ENCODE results near the gene LINGO1.

Gene LINGO1

DNA sequence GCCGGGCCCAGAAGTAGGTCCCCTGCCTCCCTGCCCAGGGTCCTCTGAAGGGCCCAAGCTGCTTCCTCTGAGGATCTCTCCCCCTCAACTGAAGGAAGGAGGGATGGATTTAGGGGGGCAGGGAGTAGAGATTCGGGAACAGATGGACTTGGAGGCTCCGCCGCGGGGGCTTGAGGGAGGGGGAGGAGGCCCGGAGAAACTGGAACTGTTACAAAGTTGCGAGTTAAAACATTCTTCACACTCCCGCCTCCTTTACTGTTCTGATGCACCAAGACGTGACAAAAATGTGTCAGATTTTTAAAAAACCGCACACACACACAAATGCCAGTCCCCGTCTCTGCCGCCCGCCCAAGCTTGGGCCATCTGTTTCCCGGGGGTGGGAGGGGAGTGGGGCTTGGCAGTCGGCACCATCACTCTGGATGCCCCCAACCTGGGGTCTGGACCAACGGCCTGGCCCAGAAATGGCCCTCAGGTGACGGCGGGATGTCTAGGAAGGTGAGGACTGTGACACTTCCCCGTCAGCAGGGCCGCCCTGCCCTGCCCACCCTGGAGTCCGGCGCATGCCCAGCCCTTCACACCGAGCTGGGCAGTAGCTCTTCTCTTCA is 25.0 kb upstream of the LINGO1 start:
- Histone ChIP-seq H3K4me1 (ENCODE audit: control insufficient read depth in 5 of 5, insufficient read depth in 5 of 5, low read length in 5 of 5) (peaks cover 0 to 5% (median 0%) of the 10 kb centered on the region in 5 donors), H3K27ac (ENCODE audit: low read depth, low read length) (no peak overlapping the region), H3K9ac (ENCODE audit: low read length in 5 of 5) (no peak overlapping the region), H3K9me3 (ENCODE audit: control insufficient read depth in 5 of 5, low read length in 5 of 5) (peaks cover 5 to 13% (median 10%) of the 10 kb centered on the region in 5 donors), H3K27me3 (ENCODE audit: control insufficient read depth in 5 of 5, insufficient read depth in 4 of 5, low read length in 5 of 5) (peaks cover 7 to 36% (median 22%) of the 10 kb centered on the region in 5 donors), H3K4me3 (ENCODE audit: low read depth in 1 of 5, low read length in 5 of 5) (no peak overlapping the region), H3K36me3 (ENCODE audit: control insufficient read depth in 5 of 5, insufficient read depth in 5 of 5, low read length in 5 of 5) (no peaks in the 10 kb centered on the region)

DNA sequence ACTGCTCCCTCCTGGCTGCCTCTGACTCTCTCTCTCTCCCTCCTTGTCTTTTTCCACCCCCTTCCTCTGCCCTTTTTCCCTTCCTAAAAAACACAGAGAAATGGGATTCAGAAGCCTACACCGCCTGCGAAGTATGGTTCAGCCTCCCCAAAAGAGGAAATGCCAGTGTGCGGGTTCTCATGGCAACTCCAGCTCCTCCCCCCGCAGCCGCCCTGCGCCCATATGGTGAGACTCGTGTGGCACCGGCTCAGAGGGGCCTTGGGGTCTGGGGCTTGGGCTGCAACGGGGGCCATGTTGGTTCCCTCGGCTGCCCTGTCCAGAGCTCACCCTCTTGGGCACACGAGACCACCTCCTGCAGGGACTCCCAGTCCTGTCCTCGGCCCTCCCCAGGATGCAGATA is 23.6 kb upstream of the LINGO1 start:
- no peak overlapping the region for H3K27ac ChIP-seq (ENCODE audit: low read depth, low read length)
- H3K4me1 ChIP-seq (ENCODE audit: control insufficient read depth in 5 of 5, insufficient read depth in 5 of 5, low read length in 5 of 5): peaks cover 0 to 5% (median 0%) of the 10 kb centered on the region in 5 donors
- peaks cover 7 to 30% (median 22%) of the 10 kb centered on the region in 5 donors for H3K27me3 ChIP-seq (ENCODE audit: control insufficient read depth in 5 of 5, insufficient read depth in 4 of 5, low read length in 5 of 5)
- peaks cover 5 to 13% (median 10%) of the 10 kb centered on the region in 5 donors for H3K9me3 ChIP-seq (ENCODE audit: control insufficient read depth in 5 of 5, low read length in 5 of 5)
- H3K4me3 ChIP-seq (ENCODE audit: low read depth in 1 of 5, low read length in 5 of 5): no peak overlapping the region
- no peak overlapping the region for H3K9ac ChIP-seq (ENCODE audit: low read length in 5 of 5)
- H3K36me3 ChIP-seq (ENCODE audit: control insufficient read depth in 5 of 5, insufficient read depth in 5 of 5, low read length in 5 of 5): no peaks in the 10 kb centered on the region

DNA sequence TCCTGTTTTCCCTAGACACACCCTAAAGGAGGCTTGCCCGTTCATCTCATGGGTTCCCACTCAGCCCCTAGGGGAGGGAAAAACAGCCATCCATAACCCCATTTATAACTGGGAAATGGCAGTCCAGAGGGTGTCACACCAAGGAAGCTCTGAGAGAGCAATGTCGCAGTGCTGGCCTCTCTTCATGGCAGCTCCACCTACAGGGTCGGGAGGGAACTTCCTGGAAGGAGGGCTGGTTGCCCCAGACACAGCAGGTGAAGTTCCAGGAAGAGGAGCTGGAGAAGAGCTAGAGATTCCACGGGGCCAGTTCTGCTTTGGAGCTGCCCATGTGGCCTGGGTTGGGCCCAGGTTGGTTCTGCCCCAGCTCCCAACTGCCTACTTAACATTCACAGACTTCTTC is 22.3 kb upstream of the LINGO1 start:
- peaks cover 5 to 13% (median 10%) of the 10 kb centered on the region in 5 donors for H3K9me3 ChIP-seq (ENCODE audit: control insufficient read depth in 5 of 5, low read length in 5 of 5)
- no peak overlapping the region for H3K27ac ChIP-seq (ENCODE audit: low read depth, low read length)
- H3K4me3 ChIP-seq (ENCODE audit: low read depth in 1 of 5, low read length in 5 of 5): no peak overlapping the region
- peaks cover 0 to 3% (median 0%) of the 10 kb centered on the region in 5 donors for H3K4me1 ChIP-seq (ENCODE audit: control insufficient read depth in 5 of 5, insufficient read depth in 5 of 5, low read length in 5 of 5)
- no peak overlapping the region for H3K9ac ChIP-seq (ENCODE audit: low read length in 5 of 5)
- H3K27me3 ChIP-seq (ENCODE audit: control insufficient read depth in 5 of 5, insufficient read depth in 4 of 5, low read length in 5 of 5): peaks cover 7 to 30% (median 14%) of the 10 kb centered on the region in 5 donors
- H3K36me3 ChIP-seq (ENCODE audit: control insufficient read depth in 5 of 5, insufficient read depth in 5 of 5, low read length in 5 of 5): no peaks in the 10 kb centered on the region

DNA sequence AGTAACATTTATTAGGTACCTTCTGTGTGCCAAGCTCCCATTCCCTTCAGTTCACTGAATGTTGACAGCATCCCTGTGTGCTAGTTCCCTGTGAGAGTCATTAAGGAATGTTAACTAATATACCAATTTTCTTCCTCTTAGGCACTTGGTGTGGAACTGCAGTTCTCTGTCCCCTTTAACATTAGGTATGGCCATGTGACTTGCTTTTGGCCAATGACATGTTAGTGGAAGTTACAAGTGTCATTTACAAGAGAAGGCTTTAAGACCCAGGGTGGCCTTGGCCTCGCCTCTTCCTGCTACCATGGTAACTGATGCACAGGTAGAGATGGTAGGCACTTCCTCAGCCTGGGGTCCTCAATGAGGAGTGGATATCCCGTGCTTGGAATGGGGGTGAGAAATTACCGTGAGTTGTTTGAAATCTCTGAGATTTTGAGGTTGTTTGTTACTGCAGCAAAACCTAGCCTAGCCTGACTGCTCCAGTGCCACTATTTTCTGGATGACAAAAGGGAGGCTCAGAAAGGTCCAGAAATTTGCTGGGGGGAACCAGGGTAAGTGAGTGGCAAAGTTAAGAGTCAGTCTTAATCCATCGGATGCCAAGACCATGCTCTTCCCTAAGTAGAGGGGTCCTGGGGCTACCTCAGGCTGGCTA is 21.2 kb upstream of the LINGO1 start:
- peaks cover 5 to 13% (median 10%) of the 10 kb centered on the region in 5 donors for H3K9me3 ChIP-seq (ENCODE audit: control insufficient read depth in 5 of 5, low read length in 5 of 5)
- no peak overlapping the region for H3K27ac ChIP-seq (ENCODE audit: low read depth, low read length)
- peaks cover 7 to 31% (median 17%) of the 10 kb centered on the region in 5 donors for H3K27me3 ChIP-seq (ENCODE audit: control insufficient read depth in 5 of 5, insufficient read depth in 4 of 5, low read length in 5 of 5)
- no peaks in the 10 kb centered on the region for H3K36me3 ChIP-seq (ENCODE audit: control insufficient read depth in 5 of 5, insufficient read depth in 5 of 5, low read length in 5 of 5)
- H3K4me3 ChIP-seq (ENCODE audit: low read depth in 1 of 5, low read length in 5 of 5): no peak overlapping the region
- H3K9ac ChIP-seq (ENCODE audit: low read length in 5 of 5): no peak overlapping the region
- H3K4me1 ChIP-seq (ENCODE audit: control insufficient read depth in 5 of 5, insufficient read depth in 5 of 5, low read length in 5 of 5): no peaks in the 10 kb centered on the region

DNA sequence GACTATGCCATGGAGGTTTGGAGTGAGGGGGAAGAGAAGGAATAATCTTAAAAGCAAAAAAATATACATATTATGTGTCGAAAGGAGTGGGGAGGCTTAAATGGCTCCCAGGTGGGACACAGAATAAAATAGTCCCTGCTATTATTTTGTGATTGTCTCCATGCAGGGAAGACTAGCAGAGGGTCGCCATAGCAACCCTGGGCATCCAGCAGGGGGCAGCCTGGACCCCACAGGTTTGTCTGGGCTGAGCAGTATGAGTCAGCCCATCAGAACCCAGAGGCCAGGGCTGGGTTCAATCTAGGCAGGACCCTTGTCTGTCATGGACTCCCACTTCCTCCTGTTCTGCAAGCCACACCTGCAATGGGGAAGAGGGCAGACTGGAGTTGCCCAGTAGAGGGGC is 17.6 kb upstream of the LINGO1 start:
- Histone ChIP-seq H3K9ac (ENCODE audit: low read length in 5 of 5) (no peak overlapping the region), H3K4me1 (ENCODE audit: control insufficient read depth in 5 of 5, insufficient read depth in 5 of 5, low read length in 5 of 5) (no peaks in the 10 kb centered on the region), H3K4me3 (ENCODE audit: low read depth in 1 of 5, low read length in 5 of 5) (no peak overlapping the region), H3K9me3 (ENCODE audit: control insufficient read depth in 5 of 5, low read length in 5 of 5) (peaks cover 5 to 13% (median 10%) of the 10 kb centered on the region in 5 donors), H3K27ac (ENCODE audit: low read depth, low read length) (no peak overlapping the region), H3K27me3 (ENCODE audit: control insufficient read depth in 5 of 5, insufficient read depth in 4 of 5, low read length in 5 of 5) (peaks cover 3 to 21% (median 11%) of the 10 kb centered on the region in 5 donors), H3K36me3 (ENCODE audit: control insufficient read depth in 5 of 5, insufficient read depth in 5 of 5, low read length in 5 of 5) (no peaks in the 10 kb centered on the region)

DNA sequence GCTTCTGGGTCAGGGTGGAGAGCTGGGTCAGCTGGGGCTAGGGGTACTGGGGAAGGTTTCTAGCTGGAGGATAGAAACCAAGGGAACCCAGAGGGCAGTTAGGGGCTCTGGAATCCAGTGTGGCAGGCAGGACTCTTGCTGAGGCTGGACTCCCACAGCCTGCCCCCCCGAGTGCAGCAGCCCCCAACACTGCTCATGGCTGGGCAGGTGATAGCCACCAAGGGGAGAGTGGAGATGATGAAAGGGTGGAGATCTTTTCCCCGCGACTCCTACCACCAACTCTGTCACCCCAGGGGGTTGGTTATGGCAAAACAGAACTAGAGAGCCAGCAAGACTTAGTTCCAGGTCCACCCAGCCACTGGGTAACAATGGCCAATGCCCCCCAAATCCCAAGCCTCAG is 16.9 kb upstream of the LINGO1 start:
- Histone ChIP-seq H3K9me3 (ENCODE audit: control insufficient read depth in 5 of 5, low read length in 5 of 5) (peaks cover 5 to 11% (median 10%) of the 10 kb centered on the region in 5 donors), H3K4me3 (ENCODE audit: low read depth in 1 of 5, low read length in 5 of 5) (no peak overlapping the region), H3K27me3 (ENCODE audit: control insufficient read depth in 5 of 5, insufficient read depth in 4 of 5, low read length in 5 of 5) (peaks cover 0 to 14% (median 8%) of the 10 kb centered on the region in 5 donors), H3K4me1 (ENCODE audit: control insufficient read depth in 5 of 5, insufficient read depth in 5 of 5, low read length in 5 of 5) (no peaks in the 10 kb centered on the region), H3K36me3 (ENCODE audit: control insufficient read depth in 5 of 5, insufficient read depth in 5 of 5, low read length in 5 of 5) (no peaks in the 10 kb centered on the region), H3K9ac (ENCODE audit: low read length in 5 of 5) (no peak overlapping the region), H3K27ac (ENCODE audit: low read depth, low read length) (no peak overlapping the region)

DNA sequence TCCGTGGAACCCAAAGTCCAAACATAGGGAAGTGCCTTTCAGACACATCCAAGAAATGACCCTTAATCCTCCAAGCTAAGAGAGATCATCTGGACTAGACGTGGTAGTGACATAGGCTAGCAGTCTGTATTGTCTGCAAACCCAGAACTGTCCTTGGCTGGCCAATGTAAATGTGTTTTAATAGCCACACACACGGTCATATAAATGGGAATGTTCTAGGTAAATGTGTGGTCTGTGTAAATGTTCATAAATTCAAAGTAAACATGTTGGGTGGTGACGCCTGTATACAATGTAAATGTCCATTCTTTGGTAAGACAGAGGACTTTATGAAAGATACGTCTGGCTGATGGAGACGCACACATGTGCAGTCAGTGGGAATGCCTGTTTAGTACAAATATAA is 16.3 kb upstream of the LINGO1 start:
- no peak overlapping the region for H3K27ac ChIP-seq (ENCODE audit: low read depth, low read length)
- H3K4me3 ChIP-seq (ENCODE audit: low read depth in 1 of 5, low read length in 5 of 5): no peak overlapping the region
- H3K4me1 ChIP-seq (ENCODE audit: control insufficient read depth in 5 of 5, insufficient read depth in 5 of 5, low read length in 5 of 5): no peaks in the 10 kb centered on the region
- H3K36me3 ChIP-seq (ENCODE audit: control insufficient read depth in 5 of 5, insufficient read depth in 5 of 5, low read length in 5 of 5): no peaks in the 10 kb centered on the region
- H3K9me3 ChIP-seq (ENCODE audit: control insufficient read depth in 5 of 5, low read length in 5 of 5): peaks cover 4 to 6% (median 5%) of the 10 kb centered on the region in 5 donors
- H3K9ac ChIP-seq (ENCODE audit: low read length in 5 of 5): no peak overlapping the region
- peaks cover 0 to 9% (median 6%) of the 10 kb centered on the region in 5 donors for H3K27me3 ChIP-seq (ENCODE audit: control insufficient read depth in 5 of 5, insufficient read depth in 4 of 5, low read length in 5 of 5)

DNA sequence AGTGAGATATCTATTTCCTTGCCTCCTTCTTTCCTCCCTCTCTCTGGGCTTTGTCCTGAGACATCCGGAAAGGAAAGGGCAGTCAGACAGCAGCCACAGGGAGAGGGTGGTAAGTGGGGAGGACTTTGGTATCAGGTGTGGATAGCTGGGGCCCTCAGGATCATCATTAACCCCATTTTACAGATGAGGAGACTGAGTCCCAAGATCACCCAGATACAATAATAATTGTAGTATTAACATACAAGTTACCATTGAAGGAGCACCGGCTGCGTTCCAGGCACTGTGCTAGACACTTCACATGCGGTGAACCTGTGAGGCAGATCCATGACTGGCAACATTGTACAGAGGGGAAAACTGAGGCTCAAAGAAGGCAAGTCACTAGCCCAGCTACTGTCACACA is 15.2 kb upstream of the LINGO1 start:
- H3K9ac ChIP-seq (ENCODE audit: low read length in 5 of 5): no peak overlapping the region
- H3K27ac ChIP-seq (ENCODE audit: low read depth, low read length): no peak overlapping the region
- H3K9me3 ChIP-seq (ENCODE audit: control insufficient read depth in 5 of 5, low read length in 5 of 5): no peaks in the 10 kb centered on the region
- no peaks in the 10 kb centered on the region for H3K4me1 ChIP-seq (ENCODE audit: control insufficient read depth in 5 of 5, insufficient read depth in 5 of 5, low read length in 5 of 5)
- peaks cover under 1 to 14% (median 5%) of the 10 kb centered on the region in 5 donors for H3K27me3 ChIP-seq (ENCODE audit: control insufficient read depth in 5 of 5, insufficient read depth in 4 of 5, low read length in 5 of 5)
- H3K36me3 ChIP-seq (ENCODE audit: control insufficient read depth in 5 of 5, insufficient read depth in 5 of 5, low read length in 5 of 5): no peaks in the 10 kb centered on the region
- H3K4me3 ChIP-seq (ENCODE audit: low read depth in 1 of 5, low read length in 5 of 5): no peak overlapping the region

DNA sequence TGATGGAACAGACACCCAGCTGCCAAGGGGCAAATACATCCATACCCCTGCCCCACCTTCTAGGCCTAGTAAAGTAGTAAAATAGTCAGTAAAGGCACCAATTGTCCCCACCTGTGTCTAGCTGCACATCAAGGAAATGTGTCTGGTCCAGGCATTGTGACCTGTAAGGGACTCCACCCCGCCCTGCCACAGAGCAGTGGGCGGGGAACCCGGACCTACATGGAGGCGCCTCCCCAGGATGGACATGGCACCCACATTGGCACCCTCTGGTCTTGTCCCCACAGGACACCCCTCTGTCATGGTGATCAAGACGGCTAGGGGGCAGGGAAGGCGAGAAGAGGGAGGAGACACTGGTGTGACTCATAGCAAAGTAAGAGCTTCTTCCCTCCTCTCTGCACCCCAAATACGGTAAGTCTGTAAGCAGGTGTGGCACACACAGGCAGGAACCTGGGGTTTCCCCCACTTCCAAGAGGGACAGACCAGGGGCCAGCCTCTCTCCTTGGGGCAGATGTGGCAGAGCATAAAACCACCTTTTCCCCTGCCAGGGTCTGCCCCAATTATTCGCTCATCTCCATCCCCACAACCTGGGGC is 13.5 kb upstream of the LINGO1 start:
- peaks cover 11 to 23% (median 16%) of the 10 kb centered on the region in 5 donors for H3K27me3 ChIP-seq (ENCODE audit: control insufficient read depth in 5 of 5, insufficient read depth in 4 of 5, low read length in 5 of 5)
- H3K27ac ChIP-seq (ENCODE audit: low read depth, low read length): no peak overlapping the region
- H3K4me1 ChIP-seq (ENCODE audit: control insufficient read depth in 5 of 5, insufficient read depth in 5 of 5, low read length in 5 of 5): no peaks in the 10 kb centered on the region
- H3K9ac ChIP-seq (ENCODE audit: low read length in 5 of 5): no peak overlapping the region
- no peaks in the 10 kb centered on the region for H3K36me3 ChIP-seq (ENCODE audit: control insufficient read depth in 5 of 5, insufficient read depth in 5 of 5, low read length in 5 of 5)
- no peaks in the 10 kb centered on the region for H3K9me3 ChIP-seq (ENCODE audit: control insufficient read depth in 5 of 5, low read length in 5 of 5)
- H3K4me3 ChIP-seq (ENCODE audit: low read depth in 1 of 5, low read length in 5 of 5): no peak overlapping the region

DNA sequence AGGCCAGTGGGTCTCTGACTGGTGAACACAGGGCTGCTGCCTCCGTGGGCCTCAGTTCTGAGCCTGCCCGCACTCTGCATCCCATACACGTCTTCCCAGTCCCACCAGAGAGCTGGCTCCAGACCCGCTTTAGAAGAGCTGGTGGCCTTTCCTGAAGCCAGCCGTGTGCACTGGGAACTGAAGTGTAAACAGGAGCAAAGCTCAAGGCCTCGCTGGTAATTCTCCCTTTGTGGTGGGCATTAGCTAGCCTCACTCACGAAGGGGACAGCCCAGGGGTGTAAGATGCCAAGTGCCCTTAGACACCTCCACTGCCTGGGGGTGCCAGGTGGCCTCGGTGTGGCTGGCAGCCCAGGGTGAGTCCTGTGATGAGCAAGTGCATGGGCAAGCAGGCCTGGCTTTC is 12.9 kb upstream of the LINGO1 start:
- Histone ChIP-seq H3K9ac (ENCODE audit: low read length in 5 of 5) (no peak overlapping the region), H3K36me3 (ENCODE audit: control insufficient read depth in 5 of 5, insufficient read depth in 5 of 5, low read length in 5 of 5) (no peaks in the 10 kb centered on the region), H3K27me3 (ENCODE audit: control insufficient read depth in 5 of 5, insufficient read depth in 4 of 5, low read length in 5 of 5) (peaks cover 11 to 29% (median 22%) of the 10 kb centered on the region in 5 donors), H3K4me3 (ENCODE audit: low read depth in 1 of 5, low read length in 5 of 5) (no peak overlapping the region), H3K27ac (ENCODE audit: low read depth, low read length) (no peak overlapping the region), H3K9me3 (ENCODE audit: control insufficient read depth in 5 of 5, low read length in 5 of 5) (no peaks in the 10 kb centered on the region), H3K4me1 (ENCODE audit: control insufficient read depth in 5 of 5, insufficient read depth in 5 of 5, low read length in 5 of 5) (no peaks in the 10 kb centered on the region)

Measured in subcutaneous abdominal adipose tissue (tissue), 5 donors.